H1 (cell line): ENCODE data around the gene STEAP3. TPM values are rescaled to one million over a fixed set of nuclear protein-coding genes. Genes with fewer than 3 reads are reported as not detected.

ENCODE experiments used
- CTCF ChIA-PET: fragments of 300-600 bp; sonication (Branson Sonifier 250); formaldehyde crosslinking; loops from one replicate; lab custom pipeline; 2021; ENCODE audit not compliant: partially characterized antibody; lab: Charles Lee
- POLR2A ChIA-PET: fragments of 300-600 bp; sonication (Branson Sonifier 250); formaldehyde crosslinking; loops from one replicate; lab custom pipeline; 2021; ENCODE audit warnings: inconsistent platforms; ENCODE audit not compliant: partially characterized antibody; lab: Charles Lee
- DNase-seq, 2 experiments: peaks; one replicate each; pipeline versions ENCODE4 v3.0.0 to v3.0.0-alpha.2; 2010 to 2022; ENCODE audit warnings: low spot score in 2 of 2, low read depth in 1 of 2, mixed read lengths in 1 of 2
- FAIRE-seq: peaks from 2 replicates; lab custom pipeline; 2011; peaks lifted over from hg19 to GRCh38; lab: Jason Lieb, UNC
- H2AFZ ChIP-seq: 2 replicates; pipeline ENCODE4 v1.8.1; 2012; ENCODE audit warnings: low read length, inconsistent platforms
- H2AK5ac ChIP-seq: 2 replicates; pipeline ENCODE4 v1.6.1; 2013; ENCODE audit warnings: low read depth, low read length
- H2BK120ac ChIP-seq: replicated peaks from 2 replicates; pipeline ENCODE3; 2013; ENCODE audit warnings: low read depth, low read length, inconsistent platforms
- H2BK12ac ChIP-seq: 2 replicates; pipeline ENCODE4 v1.6.1; 2013; ENCODE audit warnings: low read depth, low read length
- H2BK15ac ChIP-seq: 2 replicates; pipeline ENCODE4 v1.6.1; 2013; ENCODE audit warnings: low read length
- H2BK20ac ChIP-seq: 2 replicates; pipeline ENCODE4 v1.6.1; 2013; ENCODE audit warnings: low read length
- H2BK5ac ChIP-seq: 2 replicates; pipeline ENCODE4 v1.6.1; 2013; ENCODE audit warnings: low read depth, low read length
- H3K14ac ChIP-seq: 2 replicates; pipeline ENCODE4 v1.6.1; 2013; ENCODE audit warnings: inconsistent platforms; ENCODE audit not compliant: insufficient read length
- H3K18ac ChIP-seq: 2 replicates; pipeline ENCODE4 v1.6.1; 2013; ENCODE audit warnings: low read length; ENCODE audit errors: extremely low read depth
- H3K23ac ChIP-seq: 2 replicates; pipeline ENCODE4 v1.6.1; 2013; ENCODE audit warnings: inconsistent platforms; ENCODE audit not compliant: insufficient read length
- H3K23me2 ChIP-seq: 2 replicates; pipeline ENCODE4 v1.6.1; 2013; ENCODE audit warnings: low read depth, low read length
- H3K27ac ChIP-seq: 2 replicates; pipeline ENCODE4 v1.6.1; 2011; ENCODE audit warnings: low read depth, low read length, inconsistent platforms
- H3K27me3 ChIP-seq, 4 experiments: replicated peaks in 1 of 4; 1 replicate in 1 of 4; 2 replicates in 3 of 4; pipeline versions ENCODE4 v1.6.1 to v1.8.1; 2011 to 2013; ENCODE audit warnings: low read length in 3 of 4, mild to moderate bottlenecking in 3 of 4, inconsistent platforms in 2 of 4, mixed read lengths in 2 of 4, moderate library complexity in 1 of 4; ENCODE audit not compliant: control insufficient read depth in 3 of 4, insufficient read depth in 3 of 4; ENCODE audit errors: extremely low read depth in 1 of 4
- H3K36me3 ChIP-seq, 4 experiments: 2 replicates each; pipeline versions ENCODE4 v1.6.1 to v1.8.1; 2011 to 2013; ENCODE audit warnings: mild to moderate bottlenecking in 4 of 4, low read length in 3 of 4, moderate library complexity in 2 of 4, control low read depth in 1 of 4, inconsistent platforms in 1 of 4; ENCODE audit not compliant: insufficient read depth in 4 of 4, control insufficient read depth in 2 of 4
- H3K4ac ChIP-seq: replicated peaks from 2 replicates; pipeline ENCODE3; 2013; ENCODE audit warnings: low read length, low read depth, mixed read lengths, inconsistent platforms; ENCODE audit not compliant: insufficient read length
- H3K4me1 ChIP-seq, 4 experiments: replicated peaks in 1 of 4; 1 replicate in 1 of 4; 2 replicates in 3 of 4; pipeline versions ENCODE4 v1.6.1 to v1.8.1; 2011 to 2013; ENCODE audit warnings: low read length in 3 of 4, inconsistent platforms in 2 of 4, mixed read lengths in 1 of 4; ENCODE audit not compliant: insufficient read depth in 4 of 4, control insufficient read depth in 3 of 4
- H3K4me2 ChIP-seq, 2 experiments: 2 replicates each; pipeline versions ENCODE4 v1.6.1 to v1.8.1; 2011 to 2013; ENCODE audit warnings: low read depth in 2 of 2, low read length in 2 of 2, control low read depth in 1 of 2, inconsistent platforms in 1 of 2, mild to moderate bottlenecking in 1 of 2; ENCODE audit not compliant: insufficient read depth in 1 of 2
- H3K4me3 ChIP-seq, 4 experiments: fragments of 200-600, 300-600 bp in 1 of 4; sonication (generic), shearing (Covaris generic), sonication (Bioruptor Twin) in 1 of 4; 2 replicates each; pipeline versions ENCODE4 v1.5.1 to v1.8.1; 2011 to 2016; ENCODE audit warnings: low read length in 4 of 4, low read depth in 3 of 4, control low read depth in 2 of 4, inconsistent platforms in 2 of 4, mild to moderate bottlenecking in 2 of 4, mixed read lengths in 1 of 4, moderate library complexity in 1 of 4; ENCODE audit not compliant: insufficient read depth in 2 of 4; ENCODE audit errors: extremely low read depth in 1 of 4
- H3K56ac ChIP-seq: replicated peaks from 2 replicates; pipeline ENCODE3; 2013; ENCODE audit warnings: low read depth, mild to moderate bottlenecking, mixed read lengths, low read length, inconsistent platforms; ENCODE audit not compliant: insufficient read length
- H3K79me1 ChIP-seq: 2 replicates; pipeline ENCODE4 v1.6.1; 2013; ENCODE audit warnings: low read depth, low read length, control low read depth
- H3K79me2 ChIP-seq, 2 experiments: 2 replicates each; pipeline versions ENCODE4 v1.6.1 to v1.8.1; 2012 to 2013; ENCODE audit warnings: low read length in 2 of 2, mild to moderate bottlenecking in 2 of 2, inconsistent platforms in 1 of 2; ENCODE audit not compliant: insufficient read depth in 2 of 2, control insufficient read depth in 1 of 2
- H3K9ac ChIP-seq, 4 experiments: replicated peaks in 1 of 4; 1 replicate in 1 of 4; 2 replicates in 3 of 4; pipeline versions ENCODE4 v1.6.1 to v1.8.1; 2011 to 2013; ENCODE audit warnings: low read depth in 3 of 4, low read length in 3 of 4, control low read depth in 2 of 4, mild to moderate bottlenecking in 2 of 4, moderate library complexity in 2 of 4, inconsistent platforms in 1 of 4; ENCODE audit errors: extremely low read depth in 1 of 4
- H3K9me3 ChIP-seq, 2 experiments: 2 replicates each; pipeline versions ENCODE4 v1.6.1 to v1.8.1; 2012 to 2013; ENCODE audit warnings: mild to moderate bottlenecking in 2 of 2, moderate library complexity in 2 of 2, control low read depth in 1 of 2, inconsistent platforms in 1 of 2, low read depth in 1 of 2, low read length in 1 of 2, mixed read lengths in 1 of 2; ENCODE audit not compliant: insufficient read depth in 2 of 2
- H4K20me1 ChIP-seq, 2 experiments: replicated peaks in 1 of 2; 2 replicates each; pipeline versions ENCODE3 to v1.8.1; 2011 to 2013; ENCODE audit warnings: inconsistent platforms in 2 of 2, low read length in 2 of 2, mild to moderate bottlenecking in 1 of 2; ENCODE audit not compliant: insufficient read depth in 2 of 2, control insufficient read depth in 1 of 2
- H4K5ac ChIP-seq: 2 replicates; pipeline ENCODE4 v1.6.1; 2013; ENCODE audit warnings: low read length, low read depth, mixed read lengths, inconsistent platforms; ENCODE audit not compliant: insufficient read length
- H4K8ac ChIP-seq: 2 replicates; pipeline ENCODE4 v1.8.0; 2013; ENCODE audit warnings: mild to moderate bottlenecking, moderate library complexity, low read length, inconsistent platforms; ENCODE audit not compliant: insufficient read depth; ENCODE audit errors: extremely low read depth
- H4K91ac ChIP-seq: replicated peaks from 2 replicates; pipeline ENCODE3; 2013; ENCODE audit warnings: low read length, mixed read lengths, inconsistent platforms; ENCODE audit not compliant: insufficient read length
- ATF2 ChIP-seq: IDR thresholded peaks from 2 replicates; pipeline ENCODE4 v1.6.1; 2012; ENCODE audit warnings: low read length, inconsistent platforms
- ATF3 ChIP-seq: IDR thresholded peaks from 2 replicates; pipeline ENCODE4 v1.6.1; 2011; ENCODE audit warnings: low read depth, mild to moderate bottlenecking, low read length; ENCODE audit not compliant: insufficient read depth
- EGR1 ChIP-seq: IDR thresholded peaks from 2 replicates; pipeline ENCODE4 v1.6.1; 2011; ENCODE audit warnings: low read depth, low read length, borderline replicate concordance
- EZH2 ChIP-seq: fragments of 200-600 bp; sonication (generic); IDR thresholded peaks from 2 replicates; pipeline ENCODE4 v1.7.1; 2012; ENCODE audit warnings: low read depth, mild to moderate bottlenecking, moderate library complexity, low read length, inconsistent platforms; ENCODE audit not compliant: severe bottlenecking
- FOSL1 ChIP-seq: IDR thresholded peaks from 2 replicates; pipeline ENCODE4 v1.6.1; 2011; ENCODE audit warnings: mild to moderate bottlenecking, low read depth, low read length, moderate library complexity; ENCODE audit not compliant: insufficient read depth
- GTF2F1 ChIP-seq: IDR thresholded peaks from 2 replicates; pipeline ENCODE4 v1.6.1; 2012; ENCODE audit warnings: low read depth, low read length, improper control_type of control experiment, borderline replicate concordance
- KDM1A ChIP-seq: fragments of 200-600, 300-600 bp; sonication (generic); IDR thresholded peaks from 2 replicates; pipeline ENCODE4 v1.7.1; 2016; ENCODE audit warnings: mild to moderate bottlenecking, low read length, borderline replicate concordance
- RBBP5 ChIP-seq: IDR thresholded peaks from 2 replicates; pipeline ENCODE4 v1.7.1; 2012; ENCODE audit warnings: low read depth, mild to moderate bottlenecking, inconsistent platforms, low read length, moderate library complexity, borderline replicate concordance
- SP1 ChIP-seq: IDR thresholded peaks from 2 replicates; pipeline ENCODE4 v1.6.1; 2011; ENCODE audit warnings: low read depth, low read length
- SP4 ChIP-seq: IDR thresholded peaks from 2 replicates; pipeline ENCODE4 v1.6.1; 2012; ENCODE audit warnings: low read length, inconsistent platforms
- TBP ChIP-seq: IDR thresholded peaks from 2 replicates; pipeline ENCODE4 v1.6.1; 2011; ENCODE audit warnings: low read depth, low read length, improper control_type of control experiment
- WGBS, 2 experiments: shearing (Covaris generic) in 1 of 2; methylation state at CpG; one replicate each; pipeline versions ENCODE4 v1.1.6 to v1.1.7; 2013 to 2015; ENCODE audit warnings: low lambda C conversion rate in 2 of 2, mixed read lengths in 2 of 2, inconsistent platforms in 1 of 2, low coverage in 1 of 2, missing lambda C conversion rate in 1 of 2; ENCODE audit not compliant: insufficient replicate concordance in 2 of 2, insufficient coverage in 1 of 2, insufficient read length in 1 of 2; ENCODE audit errors: extremely low coverage in 1 of 2, missing lambda C conversion rate in 1 of 2; 5-methylcytosine and 5-hydroxymethylcytosine counted together
- polyA plus RNA-seq, 7 experiments: library from polyadenylated mRNA; depleted of rRNA in 3 of 7; stranded (reverse) in 5 of 7; unstranded in 2 of 7; fragments of >200 nt in 5 of 7; fragments of 200-250 nt in 2 of 7; gene quantifications; 1 replicate in 5 of 7; 2 replicates in 1 of 7; 4 replicates in 1 of 7; pipeline versions ENCODE4 v1.2.1 to v1.2.3, GENCODE V29; 2011 to 2013; ENCODE audit warnings: missing spikeins in 2 of 7, mixed read lengths in 2 of 7
- total RNA-seq: library from RNA; stranded (reverse); fragmentation: NEBNext Ultra II Directional; extraction: Animal tissue kit (Norgen Biotek cat#: 25700); gene quantifications from 2 replicates; pipeline ENCODE4 v1.2.1, GENCODE V29; 2021

The STEAP3 gene
- total and polyA plus RNA-seq, 2 of the 8 experiments (the other 6 are each of a cell fraction or from before 2014, with no cell fraction given) = 21.7 to 27.9 TPM

GRCh38 chr2:119181391-119181790 is 42.2 kb upstream of the STEAP3 start:
- Histone ChIP-seq H3K79me2 (no peaks in the 10 kb centered on the region), H3K4ac (no peak overlapping the region), H4K20me1 (no peaks in the 10 kb centered on the region), H3K9ac (no peak overlapping the region), H3K4me1 (no peaks in the 10 kb centered on the region; a peak in 1 of 7 replicates), H3K79me1 (no peaks in the 10 kb centered on the region), H2BK5ac (no peak overlapping the region), H3K4me2 (no peak overlapping the region), H2AFZ (no peak overlapping the region), H3K23me2 (no peaks in the 10 kb centered on the region), H3K14ac (no peak overlapping the region), H2BK12ac (no peak overlapping the region), H4K5ac (no peak overlapping the region), H2BK120ac (no peak overlapping the region), H4K91ac (no peak overlapping the region), H3K23ac (no peak overlapping the region), H4K8ac (no peak overlapping the region), H3K9me3 (no peaks in the 10 kb centered on the region), H2AK5ac (no peak overlapping the region), H2BK15ac (no peak overlapping the region), H3K36me3 (no peaks in the 10 kb centered on the region), H3K27ac (no peak overlapping the region), H3K27me3 (no peaks in the 10 kb centered on the region), H3K56ac (no peak overlapping the region), H3K18ac (no peak overlapping the region), H3K4me3 (no peak overlapping the region), H2BK20ac (no peak overlapping the region)
- no peak for DNase-seq
- no peak for FAIRE-seq
- WGBS, 2 experiments = 88% methylated on average over 10 of the region's 10 CpGs; no CpG with 5 or more reads in 1 of the 2 experiments
- ChIA-PET CTCF (interaction anchor here (0.8 to 1.7 kb wide), 7 partner anchors 8 to 153 kb away, joined by 3 to 5 read pairs (median 4); no protein-coding TSS in a partner anchor), POLR2A (interaction anchor here (0.9 kb wide), 1 partner anchor 15 kb away, joined by 5 read pairs; no protein-coding TSS in a partner anchor)
- TF ChIP-seq FOSL1 (no peak), EGR1 (no peak), SP4 (no peak), TBP (no peak), ATF3 (no peak), RBBP5 (no peak), EZH2 (no peak), GTF2F1 (no peak), ATF2 (no peak), KDM1A (no peak), SP1 (no peak)
